Progenitor cell of endocrine pancreas (in vitro differentiated cells): ENCODE data around the gene FAM98C. TPM values are rescaled to one million over a fixed set of nuclear protein-coding genes. Genes with fewer than 3 reads are reported as not detected.

Experiments used
- DNase-seq: peaks from one replicate; pipeline ENCODE4 v3.0.0; 2021; ENCODE audit warnings: low spot score; ENCODE audit not compliant: unreplicated experiment
- H3K27ac Mint-ChIP-seq: 2 replicates; pipeline ENCODE4 v1.8.0; 2021; ENCODE audit warnings: mild to moderate bottlenecking, moderate library complexity, mixed read lengths
- H3K27me3 Mint-ChIP-seq: 2 replicates; pipeline ENCODE4 v1.8.0; 2021; ENCODE audit warnings: mixed read lengths
- H3K36me3 Mint-ChIP-seq: 2 replicates; pipeline ENCODE4 v1.8.0; 2022; ENCODE audit warnings: mixed read lengths; ENCODE audit not compliant: insufficient read depth
- H3K4me1 Mint-ChIP-seq: 2 replicates; pipeline ENCODE4 v1.8.0; 2021; ENCODE audit warnings: low read depth, mixed read lengths
- H3K4me3 Mint-ChIP-seq: 2 replicates; pipeline ENCODE4 v1.8.0; 2021; ENCODE audit warnings: low read depth, mild to moderate bottlenecking, moderate library complexity, mixed read lengths
- H3K9me3 Mint-ChIP-seq: 2 replicates; pipeline ENCODE4 v1.8.0; 2021; ENCODE audit warnings: low read depth, mixed read lengths
- CTCF ChIP-seq: fragments of 200-600 bp; sonication (generic); IDR thresholded peaks from one replicate; pipeline ENCODE4 v1.5.0; 2021; ENCODE audit warnings: antibody characterized with exemption, mild to moderate bottlenecking; ENCODE audit not compliant: unreplicated experiment
- total RNA-seq: library from RNA; stranded (reverse); gene quantifications from 2 replicates; pipeline ENCODE4 v1.2.1, GENCODE V29; 2021

Gene FAM98C
- total RNA-seq, 1 donor from 2014 or later = 19.6 TPM

DNA sequence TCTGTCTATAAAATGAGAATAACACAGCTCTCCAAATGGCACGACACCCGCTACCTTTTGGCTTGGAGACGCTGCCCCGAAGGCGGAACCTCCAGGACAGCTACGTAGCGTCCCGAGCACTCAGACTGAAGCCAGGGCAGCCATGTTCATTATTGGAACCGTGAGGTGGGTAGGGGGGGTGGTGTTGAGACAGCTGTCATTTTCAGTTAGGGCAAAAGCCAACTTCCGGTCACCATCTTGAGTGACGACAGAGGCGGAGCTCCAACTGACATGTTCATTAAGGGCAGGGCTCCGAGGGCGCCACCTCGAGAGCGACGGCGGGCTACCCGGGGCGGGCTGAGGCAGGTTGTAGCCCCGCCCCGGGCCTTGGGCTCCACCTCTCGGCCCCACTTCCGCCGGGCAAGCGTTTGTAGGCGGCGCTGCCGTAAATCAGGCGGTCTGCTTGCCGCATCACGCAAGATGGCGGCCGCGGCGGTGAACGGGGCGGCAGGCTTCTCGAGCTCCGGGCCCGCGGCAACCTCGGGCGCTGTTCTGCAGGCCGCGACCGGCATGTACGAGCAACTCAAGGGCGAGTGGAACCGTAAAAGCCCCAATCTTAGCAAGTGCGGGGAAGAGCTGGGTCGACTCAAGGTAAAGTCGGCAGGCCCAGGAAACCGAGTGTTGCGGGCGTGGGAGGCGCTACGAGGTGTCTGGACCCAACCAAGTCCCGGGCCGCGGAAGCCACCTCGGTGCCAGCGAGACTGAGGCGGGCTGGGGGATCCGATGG lies 28.4 kb upstream of the FAM98C start, which contains the start of gene PSMD8:
PSMD8 (plus strand) TSS at position 240 of the 766 bp plus-strand sequence; CDS start at position 271, 31 bp downstream.
- peak; percentile 42 for TF ChIP-seq CTCF
- peaks cover 19% of the 10 kb centered on the region for H3K27me3 Mint-ChIP-seq
- H3K36me3 Mint-ChIP-seq = peaks cover 3% of the 10 kb centered on the region
- H3K27ac Mint-ChIP-seq = peak within 1 kb of the TSS; percentile 98
- DNase-seq = peak; percentile 94
- peak within 1 kb of the TSS; percentile 98 for H3K4me3 Mint-ChIP-seq
- no peaks in the 10 kb centered on the region for H3K9me3 Mint-ChIP-seq
- peaks cover 13% of the 10 kb centered on the region for H3K4me1 Mint-ChIP-seq

DNA sequence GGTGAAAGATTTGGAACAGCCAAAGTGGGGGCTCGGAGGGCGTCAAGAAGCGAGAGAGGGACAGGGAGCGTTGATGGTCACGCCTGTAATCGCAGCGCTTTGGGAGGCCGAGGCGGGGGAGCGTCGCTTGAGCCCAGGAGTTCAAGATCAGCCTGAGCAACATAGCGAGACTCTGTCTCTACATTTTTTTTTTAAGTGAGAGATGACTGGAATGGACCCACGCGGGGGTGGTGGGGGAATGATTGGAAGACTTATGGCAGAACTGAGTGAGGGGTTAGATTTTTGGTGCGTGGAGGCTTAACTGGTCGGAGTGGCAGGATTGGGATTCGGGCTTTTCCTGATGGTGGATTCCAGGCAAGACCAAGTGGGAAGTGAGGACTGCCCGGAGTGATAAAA lies 27.8 kb upstream of the FAM98C start:
- peak overlapping the region; percentile 98 for H3K4me3 Mint-ChIP-seq
- peaks cover 16% of the 10 kb centered on the region for H3K27me3 Mint-ChIP-seq
- no peak for DNase-seq
- H3K27ac Mint-ChIP-seq = peak overlapping the region; percentile 98
- H3K36me3 Mint-ChIP-seq = peaks cover 4% of the 10 kb centered on the region
- H3K4me1 Mint-ChIP-seq = peaks cover 13% of the 10 kb centered on the region
- no peaks in the 10 kb centered on the region for H3K9me3 Mint-ChIP-seq
- TF ChIP-seq CTCF = no peak

GRCh38 chr19:38375748-38376147 lies 27.1 kb upstream of the FAM98C start:
- no peak overlapping the region for H3K27ac Mint-ChIP-seq

DNA sequence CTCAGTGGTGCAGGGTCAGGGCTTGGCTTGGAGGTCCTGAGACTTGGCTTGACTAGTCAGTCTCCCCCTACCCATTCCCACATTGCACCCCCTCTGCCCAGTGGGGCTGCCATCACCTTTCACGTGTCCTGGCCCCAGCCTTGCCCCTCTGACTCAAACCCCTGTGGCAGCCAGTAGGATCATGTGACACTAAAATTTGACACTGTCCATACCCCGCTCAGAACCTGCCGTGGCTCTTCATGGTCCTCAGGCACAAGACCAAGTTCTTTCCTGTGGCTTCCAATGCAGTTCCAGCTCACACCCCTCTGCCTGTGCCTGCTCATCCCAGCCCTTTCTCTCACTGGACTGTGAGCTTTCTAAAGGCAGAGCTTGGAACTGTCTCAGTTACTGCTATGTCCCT lies 26.3 kb upstream of the FAM98C start:
- Mint-ChIP-seq H3K9me3 (no peaks in the 10 kb centered on the region), H3K36me3 (peaks cover 8% of the 10 kb centered on the region), H3K27ac (no peak overlapping the region), H3K27me3 (peaks cover 4% of the 10 kb centered on the region), H3K4me1 (peaks cover 13% of the 10 kb centered on the region), H3K4me3 (peak overlapping the region; percentile 98)
- no peak for DNase-seq
- no peak for TF ChIP-seq CTCF

More at GRCh38 chr19:38375748-38376147, 27.1 kb upstream of the FAM98C start:
- H3K9me3 Mint-ChIP-seq = no peaks in the 10 kb centered on the region
- no peak for DNase-seq
- H3K36me3 Mint-ChIP-seq = peaks cover 6% of the 10 kb centered on the region
- peaks cover 13% of the 10 kb centered on the region for H3K4me1 Mint-ChIP-seq
- H3K27me3 Mint-ChIP-seq = peaks cover 9% of the 10 kb centered on the region
- TF ChIP-seq CTCF = no peak
- H3K4me3 Mint-ChIP-seq = peak overlapping the region; percentile 98

DNA sequence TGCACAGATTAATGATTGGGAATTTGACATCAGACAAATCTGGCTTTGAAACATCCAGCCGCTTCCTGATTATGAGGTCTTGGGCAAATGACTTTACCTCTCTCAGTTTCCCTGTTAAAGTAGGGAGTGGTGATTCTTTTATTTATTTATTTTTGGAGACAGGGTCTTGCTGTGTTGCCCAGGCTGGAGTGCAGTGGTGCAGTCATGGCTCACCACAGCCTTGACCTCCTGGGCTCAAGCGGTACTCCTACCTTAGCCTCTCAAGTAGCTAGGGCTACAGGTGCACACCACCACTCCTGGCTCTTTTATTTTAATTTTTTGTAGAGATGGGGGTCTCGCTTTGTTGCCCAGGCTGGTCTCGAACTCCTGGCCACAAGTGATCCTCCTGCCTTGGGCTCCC lies 25.8 kb upstream of the FAM98C start:
- Mint-ChIP-seq H3K4me1 (peaks cover 13% of the 10 kb centered on the region), H3K4me3 (peak overlapping the region; percentile 98), H3K36me3 (peaks cover 11% of the 10 kb centered on the region), H3K27me3 (no peaks in the 10 kb centered on the region), H3K27ac (no peak overlapping the region), H3K9me3 (no peaks in the 10 kb centered on the region)
- TF ChIP-seq CTCF = no peak
- DNase-seq = no peak
